Lower lobe of right lung (tissue), 2 donors: ENCODE measurements around the gene ALDH1L1. TPM values are rescaled to one million over a fixed set of nuclear protein-coding genes. Genes with fewer than 3 reads are reported as not detected.

Source experiments
- ATAC-seq, 2 donors: fragments of 200-7000 bp; cut with Tn5 transposase; one replicate each; pipeline ENCODE4 v1.9.1; 2020 to 2022; ENCODE audit warnings: mild to moderate bottlenecking in 2 of 2, moderate library complexity in 2 of 2
- DNase-seq: peaks from one replicate; pipeline ENCODE4 v3.0.0-alpha.2; 2020
- H3K27ac ChIP-seq: fragments of 200-600 bp; one replicate; pipeline ENCODE4 v1.8.0; 2022
- H3K27me3 ChIP-seq: fragments of 200-600 bp; one replicate; pipeline ENCODE4 v1.8.0; 2022; ENCODE audit warnings: low read depth
- H3K36me3 ChIP-seq: fragments of 200-600 bp; one replicate; pipeline ENCODE4 v1.8.0; 2022; ENCODE audit warnings: mild to moderate bottlenecking
- H3K4me1 ChIP-seq: fragments of 200-600 bp; one replicate; pipeline ENCODE4 v1.8.0; 2022
- H3K4me3 ChIP-seq: fragments of 200-600 bp; one replicate; pipeline ENCODE4 v1.8.0; 2022; ENCODE audit warnings: mild to moderate bottlenecking
- H3K9me3 ChIP-seq: fragments of 200-600 bp; one replicate; pipeline ENCODE4 v1.8.0; 2022
- intact Hi-C: fragments of 100-400 bp; cut with DNase I; formaldehyde crosslinking; loops from one replicate; pipeline ENCODE4 v1.11.0; 2022
- total RNA-seq: library from RNA; stranded (reverse); fragmentation: NEBNext Ultra II Directional; extraction: Animal tissue kit (Norgen Biotek cat#: 25700); gene quantifications from one replicate; pipeline ENCODE4 v1.2.1, GENCODE V29; 2021
- TF ChIP-seq, protein P1 (sequence below): fragments of 200-600 bp; IDR thresholded peaks from one replicate; pipeline ENCODE4 v1.8.0; 2022; ENCODE audit warnings: antibody characterized with exemption, mild to moderate bottlenecking
- donor health status: DM: no; HTN: yes; CAD: no; lungs with severe emphysema.

The ALDH1L1 gene
- total RNA-seq, 1 donor from 2014 or later = 2.8 TPM

DNA sequence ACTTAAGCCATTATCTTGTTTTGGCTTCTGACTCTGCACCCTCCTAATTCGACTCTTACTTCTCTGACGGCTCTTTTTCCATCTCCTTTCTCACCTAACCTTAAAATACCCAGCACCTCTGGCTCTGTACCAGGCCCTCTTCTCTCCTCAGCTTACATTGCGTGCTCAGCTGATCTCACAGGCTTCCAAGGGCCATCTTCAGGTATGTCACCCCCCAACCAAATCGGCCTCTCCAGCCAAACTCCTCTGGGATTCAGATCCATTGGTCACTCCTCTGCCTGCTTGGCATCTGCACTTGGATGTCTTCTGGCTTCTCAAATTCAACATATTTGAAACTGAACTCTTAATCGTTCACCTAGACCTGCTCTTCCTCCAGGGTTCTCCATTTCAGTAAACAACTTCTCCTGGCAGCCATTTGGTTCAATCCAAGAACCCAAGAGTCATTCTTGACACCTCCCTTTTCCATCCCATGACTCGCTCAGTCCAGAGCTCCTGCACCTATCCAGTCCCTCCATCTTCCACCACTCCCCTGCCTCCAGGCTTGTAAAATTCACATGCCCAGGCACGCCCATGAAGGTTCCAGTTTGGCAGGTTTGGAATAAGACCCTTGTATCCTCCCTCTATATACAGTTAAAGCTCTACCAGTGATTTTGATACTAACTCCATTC is 61.2 kb downstream of the ALDH1L1 start:
- DNase-seq (no peak), ATAC-seq (no peak)
- H3K36me3 ChIP-seq = no peaks in the 10 kb centered on the region
- intact Hi-C loops = no loop called here
- H3K27ac ChIP-seq = no peak overlapping the region
- H3K4me3 ChIP-seq = no peak overlapping the region
- TF ChIP-seq, protein P1, sequence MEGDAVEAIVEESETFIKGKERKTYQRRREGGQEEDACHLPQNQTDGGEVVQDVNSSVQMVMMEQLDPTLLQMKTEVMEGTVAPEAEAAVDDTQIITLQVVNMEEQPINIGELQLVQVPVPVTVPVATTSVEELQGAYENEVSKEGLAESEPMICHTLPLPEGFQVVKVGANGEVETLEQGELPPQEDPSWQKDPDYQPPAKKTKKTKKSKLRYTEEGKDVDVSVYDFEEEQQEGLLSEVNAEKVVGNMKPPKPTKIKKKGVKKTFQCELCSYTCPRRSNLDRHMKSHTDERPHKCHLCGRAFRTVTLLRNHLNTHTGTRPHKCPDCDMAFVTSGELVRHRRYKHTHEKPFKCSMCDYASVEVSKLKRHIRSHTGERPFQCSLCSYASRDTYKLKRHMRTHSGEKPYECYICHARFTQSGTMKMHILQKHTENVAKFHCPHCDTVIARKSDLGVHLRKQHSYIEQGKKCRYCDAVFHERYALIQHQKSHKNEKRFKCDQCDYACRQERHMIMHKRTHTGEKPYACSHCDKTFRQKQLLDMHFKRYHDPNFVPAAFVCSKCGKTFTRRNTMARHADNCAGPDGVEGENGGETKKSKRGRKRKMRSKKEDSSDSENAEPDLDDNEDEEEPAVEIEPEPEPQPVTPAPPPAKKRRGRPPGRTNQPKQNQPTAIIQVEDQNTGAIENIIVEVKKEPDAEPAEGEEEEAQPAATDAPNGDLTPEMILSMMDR = no peak
- no peaks in the 10 kb centered on the region for H3K9me3 ChIP-seq
- no peaks in the 10 kb centered on the region for H3K4me1 ChIP-seq
- H3K27me3 ChIP-seq = peaks cover 6% of the 10 kb centered on the region

DNA sequence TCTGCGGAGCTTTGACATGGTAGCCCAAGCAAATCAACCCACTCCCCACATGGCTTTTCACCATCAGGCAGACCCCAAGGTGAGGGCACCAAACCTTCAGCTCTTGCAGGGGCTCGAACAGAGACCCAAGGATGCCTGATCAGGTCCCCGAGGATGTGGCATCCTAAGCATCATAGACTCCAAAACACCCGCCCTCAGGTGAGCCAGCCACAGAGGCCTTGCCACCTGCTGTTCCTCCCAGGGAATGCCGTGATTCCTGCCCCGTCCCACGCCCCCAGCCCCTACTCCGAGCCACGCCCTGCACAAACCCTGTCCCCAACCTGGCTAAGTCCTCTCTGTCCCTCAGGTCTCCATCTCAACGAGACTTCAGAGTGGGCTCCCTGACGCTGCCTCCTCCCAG is 61.8 kb downstream of the ALDH1L1 start:
- no peak overlapping the region for H3K27ac ChIP-seq
- TF ChIP-seq, protein P1 = no peak
- H3K27me3 ChIP-seq = peaks cover 6% of the 10 kb centered on the region
- no peaks in the 10 kb centered on the region for H3K9me3 ChIP-seq
- ATAC-seq (no peak), DNase-seq (no peak)
- no peaks in the 10 kb centered on the region for H3K4me1 ChIP-seq
- no peaks in the 10 kb centered on the region for H3K36me3 ChIP-seq
- intact Hi-C loops = no loop called here
- no peak overlapping the region for H3K4me3 ChIP-seq

DNA sequence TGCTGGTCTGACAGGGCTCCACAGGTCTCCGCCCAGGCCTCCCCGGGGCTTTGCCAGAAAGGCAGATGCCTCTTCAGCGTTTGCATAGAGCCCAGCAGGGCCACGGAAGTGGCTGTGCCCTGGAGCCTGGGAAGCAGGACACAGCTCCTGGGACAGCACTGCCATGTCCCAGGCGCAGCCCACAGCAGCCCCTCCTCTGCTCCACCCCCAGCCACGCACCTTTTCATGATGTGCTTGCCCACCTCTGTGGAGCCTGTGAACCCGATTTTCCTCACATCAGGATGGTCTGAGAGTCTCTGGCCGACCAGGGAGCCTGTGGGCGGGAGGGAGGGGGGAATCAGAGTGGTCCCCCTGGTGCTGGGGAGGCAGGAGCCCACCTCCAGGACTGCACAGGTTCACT is 62.6 kb downstream of the ALDH1L1 start:
- Histone ChIP-seq H3K27me3 (peaks cover 6% of the 10 kb centered on the region), H3K27ac (no peak overlapping the region), H3K9me3 (no peaks in the 10 kb centered on the region), H3K4me3 (no peak overlapping the region), H3K4me1 (no peaks in the 10 kb centered on the region), H3K36me3 (no peaks in the 10 kb centered on the region)
- TF ChIP-seq, protein P1 = no peak
- intact Hi-C loops = no loop called here
- ATAC-seq (no peak), DNase-seq (no peak)

DNA sequence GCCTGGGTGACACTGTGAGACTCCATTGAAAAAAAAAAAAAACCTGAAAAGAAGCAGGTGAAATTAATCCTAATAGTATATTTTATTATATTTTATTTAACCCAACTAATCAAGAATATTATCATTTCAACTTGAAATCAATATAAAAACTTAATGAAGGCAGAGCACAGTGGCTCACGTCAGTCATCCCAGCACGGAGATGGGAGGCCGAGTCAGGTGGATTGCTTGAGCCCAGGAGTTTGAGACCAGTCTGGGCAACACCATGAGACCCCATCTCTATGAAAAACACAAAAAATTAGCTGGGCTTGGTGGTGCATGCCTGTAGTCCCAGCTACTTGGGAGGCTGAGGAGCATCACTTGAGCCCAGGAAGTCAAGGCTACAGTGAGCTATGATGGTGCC is 63.2 kb downstream of the ALDH1L1 start:
- Histone ChIP-seq H3K4me3 (no peak overlapping the region), H3K27ac (no peak overlapping the region), H3K27me3 (peaks cover 6% of the 10 kb centered on the region), H3K9me3 (no peaks in the 10 kb centered on the region), H3K4me1 (no peaks in the 10 kb centered on the region), H3K36me3 (no peaks in the 10 kb centered on the region)
- ATAC-seq (no peak), DNase-seq (no peak)
- intact Hi-C loops = no loop called here
- TF ChIP-seq, protein P1 = no peak

GRCh38 chr3:126116526-126116925 is 63.9 kb downstream of the ALDH1L1 start:
- TF ChIP-seq, protein P1 = no peak
- Histone ChIP-seq H3K27ac (no peak overlapping the region), H3K4me1 (no peaks in the 10 kb centered on the region), H3K27me3 (peaks cover 6% of the 10 kb centered on the region), H3K9me3 (no peaks in the 10 kb centered on the region), H3K36me3 (no peaks in the 10 kb centered on the region), H3K4me3 (no peak overlapping the region)
- intact Hi-C loops = no loop called here
- no peak for ATAC-seq
- DNase-seq = no peak
